ENCODE measurements around the gene LILRB5.

GRCh38 chr19:54299515-54299914 lies 42.4 kb upstream of the LILRB5 start:
- no peak for TF ChIP-seq CTCF (IDR thresholded peaks at IDR 0.05)
- TF ChIP-seq POLR2A (IDR thresholded peaks at IDR 0.05) = no peak
- no peak for TF ChIP-seq POLR2AphosphoS5 (IDR thresholded peaks at IDR 0.05)

Measured in transverse colon (tissue), 4 donors.